CD4-positive, alpha-beta T cell treated with Interleukin-4 for 1 hour (primary cell): ENCODE results near the gene TOPBP1.
"Not testable (repeated sequence)": the region's sequence is repeated elsewhere in the genome, so short reads cannot be mapped to it uniquely, and the experiment has no call there.

Experiments
- DNase-seq, 2 donors: peaks; one replicate each; pipeline ENCODE4 v3.0.0-alpha.2; 2020 to 2022

TOPBP1 gene

DNA sequence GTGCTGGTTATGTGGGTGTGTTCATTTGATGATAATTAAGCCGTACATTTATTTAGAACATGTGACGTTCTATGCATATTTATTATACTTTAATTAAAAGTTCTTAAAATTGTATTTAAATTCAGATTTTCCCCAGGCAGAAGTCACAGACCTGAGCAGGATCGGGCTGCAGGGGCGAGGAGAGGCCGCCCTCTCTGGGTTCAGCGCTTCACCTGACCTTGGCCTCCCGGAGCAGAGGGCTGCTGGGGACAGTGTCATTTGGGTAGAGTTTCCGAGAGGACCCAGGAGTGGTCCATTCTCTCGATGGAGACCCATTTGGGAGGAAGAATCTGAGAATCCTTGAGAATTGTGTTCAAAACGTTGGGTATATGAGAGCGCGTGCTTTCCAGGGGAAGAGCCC, 12.0 kb upstream of the TOPBP1 start:
- no peak for DNase-seq

DNA sequence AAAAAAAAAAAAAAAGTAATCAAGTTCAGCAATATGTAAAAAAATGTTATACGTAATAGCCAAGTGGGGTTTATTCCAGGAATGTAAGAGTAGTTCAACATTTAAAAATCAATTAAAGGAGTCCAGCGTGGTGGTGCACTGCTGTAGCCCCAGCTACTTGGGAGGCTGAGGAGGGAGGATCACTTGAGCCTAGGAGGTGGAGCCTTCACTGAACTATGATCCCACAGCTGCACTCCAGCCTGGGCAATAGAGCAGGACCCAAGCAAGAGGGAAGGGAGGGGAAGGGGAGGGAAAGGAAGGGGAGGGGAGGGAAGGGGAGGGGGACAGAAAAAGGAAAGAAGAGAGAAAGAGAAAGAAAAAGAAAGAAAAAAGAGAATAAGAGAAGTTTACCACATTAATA, 10.7 kb upstream of the TOPBP1 start:
- DNase-seq = no peak

- DNase-seq = no peak
Observed at GRCh38 chr3:133670525-133670995, 8.8 kb upstream of the TOPBP1 start.

GRCh38 chr3:133669949-133670524, 8.3 kb upstream of the TOPBP1 start:
- no peak for DNase-seq

DNA sequence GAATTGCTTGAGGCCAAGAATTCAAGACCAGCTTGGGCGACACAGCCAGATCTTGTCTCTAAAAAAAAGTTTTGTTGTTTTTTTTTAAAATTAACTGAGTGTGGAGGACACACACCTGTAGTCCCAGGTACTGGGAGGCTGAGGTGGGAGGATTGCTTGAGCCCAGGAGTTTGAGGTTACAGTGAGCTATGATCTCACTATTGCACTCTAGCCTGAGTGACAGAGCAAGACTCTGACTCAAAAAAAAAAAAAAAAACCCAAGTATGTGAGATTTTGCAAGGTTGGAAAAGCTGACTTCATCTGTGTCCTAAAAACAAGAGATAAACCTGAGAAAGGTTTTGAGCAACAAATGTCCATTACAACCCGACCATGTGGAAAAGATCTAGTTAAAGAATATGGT, 5.4 kb upstream of the TOPBP1 start:
- no peak for DNase-seq

DNA sequence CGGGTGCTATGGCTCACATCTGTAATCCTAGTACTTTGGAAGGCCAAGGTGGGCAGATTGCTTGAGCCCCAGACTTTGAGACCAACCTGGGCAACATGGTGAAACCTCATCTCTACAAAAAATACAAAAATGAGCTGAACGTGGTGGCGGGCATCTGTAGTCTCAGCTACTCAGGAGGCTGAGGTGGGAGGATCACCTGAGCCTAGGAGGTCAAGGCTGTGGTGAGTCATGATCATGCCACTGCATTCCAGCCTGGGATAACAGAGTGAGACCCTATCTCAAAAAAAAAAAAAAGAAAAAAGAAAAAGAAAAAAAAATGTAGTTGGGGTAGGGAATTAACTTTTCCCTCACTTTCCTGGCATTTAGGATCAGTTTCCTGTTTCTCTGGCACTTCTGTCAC, 3.4 kb upstream of the TOPBP1 start:
- not testable (repeated sequence) for DNase-seq

DNA sequence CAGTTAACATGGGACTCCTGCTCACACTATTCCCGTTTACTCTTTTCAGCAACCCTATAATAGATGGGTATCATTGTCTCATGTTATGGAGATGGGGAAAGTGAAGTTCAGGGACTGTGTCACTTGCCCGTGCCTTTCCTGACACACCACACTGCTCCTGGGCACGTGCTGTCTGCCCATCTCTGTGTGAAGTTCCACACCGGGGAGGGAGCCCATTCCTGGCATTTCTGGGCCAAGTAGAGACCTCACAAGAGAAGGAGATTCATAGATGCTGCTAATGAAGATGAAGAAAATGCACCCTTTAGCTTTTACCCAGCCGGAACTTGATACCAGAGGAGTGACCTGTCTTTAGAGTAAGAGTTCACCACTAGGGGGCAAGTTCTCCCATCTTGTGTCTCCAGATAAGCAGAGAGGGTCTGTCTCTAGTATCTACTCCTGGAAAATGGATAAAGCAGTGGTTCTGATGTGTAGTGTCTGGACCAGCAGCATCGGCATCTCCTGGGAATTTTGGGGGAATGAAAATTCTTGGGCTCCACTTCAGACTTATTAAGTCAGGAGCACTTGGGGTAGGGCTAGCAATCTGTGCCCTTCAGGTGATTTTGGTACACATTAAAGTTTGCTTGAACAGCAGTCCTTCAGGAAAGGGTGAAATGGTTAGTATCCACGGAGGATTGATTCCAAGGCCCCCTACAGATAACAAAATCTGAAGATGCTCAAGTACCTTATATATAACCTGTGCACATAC, 2.0 kb upstream of the TOPBP1 start:
- peak; percentile 19 to 78 for DNase-seq

- peak in 1 of 2 donors; percentile 39 for DNase-seq
Observed at GRCh38 chr3:133662278-133662651, 524 bp upstream of the TOPBP1 start.

DNA sequence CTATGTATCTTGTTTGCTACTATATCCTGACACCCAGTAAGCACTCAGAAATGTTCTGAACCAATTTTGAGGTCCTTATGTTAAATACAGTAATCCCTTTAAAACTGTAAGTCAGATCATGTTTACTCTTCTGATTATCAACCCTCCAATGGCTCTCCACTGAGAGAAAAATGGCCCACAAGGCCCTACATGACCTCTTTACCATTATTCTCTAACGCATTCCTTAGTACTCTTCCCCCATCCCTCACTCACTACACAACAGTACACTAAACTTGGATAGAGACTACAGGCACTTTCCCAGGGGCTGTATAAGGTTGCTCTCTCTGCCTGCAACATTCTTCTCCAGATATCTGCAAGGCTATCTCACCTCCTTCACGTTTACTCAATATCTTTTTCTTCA, 1.9 kb downstream of the TOPBP1 start:
- no peak for DNase-seq

- no peak for DNase-seq
Observed at GRCh38 chr3:133655731-133656515, 5.8 kb downstream of the TOPBP1 start.

- DNase-seq = no peak
Observed at GRCh38 chr3:133649486-133650068, 12.2 kb downstream of the TOPBP1 start.

GRCh38 chr3:133644768-133645167, 17.0 kb downstream of the TOPBP1 start:
- DNase-seq = no peak

GRCh38 chr3:133643611-133644010, 18.1 kb downstream of the TOPBP1 start:
- DNase-seq = no peak

GRCh38 chr3:133641254-133641653, 20.5 kb downstream of the TOPBP1 start:
- no peak for DNase-seq

GRCh38 chr3:133633439-133633838, 28.3 kb downstream of the TOPBP1 start:
- DNase-seq = no peak

GRCh38 chr3:133629146-133629545, 32.6 kb downstream of the TOPBP1 start:
- DNase-seq = no peak

DNA sequence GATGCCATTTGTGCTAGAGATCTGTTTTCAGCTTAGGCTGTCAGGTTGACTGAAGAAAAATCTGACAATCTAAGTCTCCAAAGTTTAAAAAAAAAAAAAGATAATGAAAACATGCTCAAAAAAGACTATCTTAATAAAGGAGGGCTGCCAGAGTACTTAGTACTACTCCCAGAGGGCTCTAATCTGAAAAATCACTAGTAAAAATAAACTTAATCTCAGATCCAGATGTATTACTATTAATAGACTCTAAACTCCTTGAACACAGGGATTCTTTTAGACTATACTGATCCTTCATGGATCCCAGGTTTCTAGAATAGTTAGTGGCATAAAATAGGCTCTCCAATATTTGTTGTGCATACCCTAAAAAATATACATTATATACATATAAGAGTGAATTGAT, 34.0 kb downstream of the TOPBP1 start:
- no peak for DNase-seq

DNA sequence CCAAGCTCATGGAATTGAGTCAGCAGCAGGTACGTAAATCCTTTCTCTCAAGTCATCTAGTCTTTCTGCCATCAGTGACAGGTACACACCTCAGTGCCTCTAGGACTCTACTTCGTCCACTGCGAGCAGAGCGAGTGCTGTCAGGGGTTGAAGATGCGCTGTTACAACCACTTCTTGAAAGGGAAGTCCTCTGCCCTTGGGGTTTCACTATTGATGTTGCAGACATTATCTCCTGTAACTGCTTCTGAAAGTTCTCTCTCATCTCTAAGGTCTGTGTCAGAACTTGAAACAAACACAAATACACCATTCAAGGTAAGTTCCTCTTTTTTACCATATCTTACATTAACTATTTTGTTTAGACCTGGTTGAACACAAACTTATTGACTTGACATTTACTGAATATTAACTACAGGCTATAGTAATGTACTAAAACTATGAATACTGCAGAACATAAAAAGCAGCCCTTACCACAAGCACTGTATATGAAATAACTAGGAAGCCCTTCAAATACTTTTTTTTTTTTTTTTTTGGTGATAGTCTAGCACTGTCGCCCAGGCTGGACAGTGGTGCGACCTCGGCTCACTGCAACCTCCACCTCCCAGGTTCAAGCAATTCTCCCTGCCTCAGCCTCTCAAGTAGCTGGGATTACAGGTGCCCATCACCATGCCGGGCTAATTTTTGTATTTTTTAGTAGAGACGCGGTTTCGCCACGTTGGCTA, 41.5 kb downstream of the TOPBP1 start:
- DNase-seq = peak in 1 of 2 donors; percentile 13

DNA sequence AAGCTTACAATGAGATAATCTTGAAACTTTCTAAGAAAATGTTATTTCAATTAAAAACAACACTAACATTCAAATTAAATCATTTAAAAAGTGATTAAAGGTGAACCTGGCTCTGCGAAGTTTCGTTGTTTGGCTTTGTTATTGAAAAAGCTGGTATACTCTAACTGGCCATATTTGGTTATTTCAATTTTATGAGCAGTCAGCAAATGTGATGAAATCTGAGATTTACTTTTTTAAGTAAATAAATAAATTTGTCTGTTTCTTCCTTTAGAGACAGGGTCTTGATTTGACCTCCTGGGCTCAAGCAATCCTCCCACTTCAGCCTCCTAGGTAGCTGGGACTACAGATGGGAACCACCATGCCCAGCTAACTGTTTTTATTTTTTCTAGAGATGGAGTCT, 50.2 kb downstream of the TOPBP1 start:
- no peak for DNase-seq

DNA sequence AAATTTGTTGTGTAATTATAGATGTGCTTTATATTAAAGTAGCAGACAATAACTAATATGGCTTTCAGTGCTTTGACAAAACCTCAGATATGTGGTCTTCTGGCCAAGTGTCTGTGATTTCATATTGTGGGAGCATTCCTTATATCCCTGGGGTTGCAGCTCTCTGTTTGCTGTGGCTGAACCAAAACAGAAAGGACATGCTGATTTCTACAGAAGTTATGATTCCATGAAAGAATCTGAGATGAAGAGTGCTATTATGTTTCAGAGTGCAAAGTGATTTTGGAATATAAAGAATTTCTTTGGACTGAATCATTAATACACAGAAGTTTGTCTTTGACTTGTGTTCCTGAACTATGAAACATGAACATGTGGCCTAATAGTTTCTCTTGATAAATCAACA, 51.7 kb downstream of the TOPBP1 start:
- no peak for DNase-seq

DNA sequence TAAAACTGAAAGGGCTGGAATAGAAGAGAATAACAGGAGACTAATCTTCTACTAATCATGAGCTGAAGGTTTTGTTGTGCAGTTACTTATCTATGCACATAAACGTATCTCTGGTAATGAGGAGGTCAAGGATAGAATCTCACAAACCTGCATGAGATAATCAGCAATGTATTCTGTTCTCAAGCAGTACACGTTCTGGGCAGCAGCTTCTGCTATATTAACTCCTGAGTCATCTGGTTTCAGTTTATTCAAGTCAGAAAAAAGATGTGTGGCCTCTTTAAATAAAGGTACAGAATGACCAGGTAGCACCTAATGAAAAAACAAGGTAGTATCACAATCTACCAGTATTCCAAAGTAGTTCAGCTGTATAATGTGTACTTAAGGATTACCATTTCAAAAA, 53.4 kb downstream of the TOPBP1 start:
- DNase-seq = no peak

- DNase-seq = no peak
Observed at GRCh38 chr3:133607816-133608215, 53.9 kb downstream of the TOPBP1 start.

DNA sequence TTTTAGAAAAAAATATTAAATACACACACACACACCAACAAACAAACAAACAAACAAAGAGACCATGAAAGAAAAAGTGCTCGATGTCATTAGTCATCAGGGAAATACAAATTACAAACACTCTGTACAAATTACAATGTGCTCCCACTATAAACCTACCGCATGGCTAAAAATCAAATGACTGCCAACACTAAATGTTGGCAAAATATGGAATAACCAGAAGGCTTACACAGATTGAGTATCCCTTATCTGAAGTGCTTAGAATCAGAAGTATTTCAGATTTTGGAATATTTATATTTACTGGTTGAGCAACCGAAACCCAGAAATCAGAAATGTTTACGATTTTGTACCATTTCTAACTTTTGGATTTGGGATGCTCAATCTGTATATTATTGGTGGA, 54.8 kb downstream of the TOPBP1 start:
- no peak for DNase-seq
